IMR-90 (cell line): Measurements from ENCODE around the gene SPATA32. TPM values are rescaled to one million over a fixed set of nuclear protein-coding genes. Genes with fewer than 3 reads are reported as not detected.

Source experiments
- ATAC-seq: fragments of 200-7000 bp; cut with Tn5 transposase; 2 replicates; pipeline ENCODE4 v1.9.1; 2020; ENCODE audit warnings: low read depth, mild to moderate bottlenecking, moderate library complexity
- BruUV-seq: library from RNA; stranded (reverse); fragments of 400-500 nt; replicated peaks from 2 replicates; lab custom pipeline; 2021; lab: Mats Ljungman, UMichigan
- CTCF ChIA-PET: fragments of 300-600 bp; formaldehyde crosslinking; extraction: SDS; loops from one replicate; lab custom pipeline; 2021; ENCODE audit warnings: antibody characterized with exemption; lab: Yijun Ruan, JAX
- POLR2A ChIA-PET: fragments of 300-600 bp; sonication (Branson Sonifier 250); formaldehyde crosslinking; loops from one replicate; lab custom pipeline; 2022; ENCODE audit warnings: antibody characterized with exemption; ENCODE audit not compliant: unreplicated experiment; lab: Charles Lee
- DNase-seq: peaks from one replicate; pipeline ENCODE4 v3.0.0; 2013
- H2AFZ ChIP-seq: replicated peaks from 2 replicates; pipeline ENCODE3; 2013; ENCODE audit warnings: low read length, mild to moderate bottlenecking; ENCODE audit not compliant: poor library complexity
- H2AK5ac ChIP-seq: 2 replicates; pipeline ENCODE4 v1.6.1; 2013; ENCODE audit warnings: low read depth, low read length, inconsistent platforms
- H2AK9ac ChIP-seq: replicated peaks from 2 replicates; pipeline ENCODE3; 2013; ENCODE audit warnings: mild to moderate bottlenecking, low read depth, low read length, moderate library complexity; ENCODE audit not compliant: poor library complexity
- H2BK120ac ChIP-seq: 2 replicates; pipeline ENCODE4 v1.6.1; 2013; ENCODE audit warnings: low read depth, low read length, inconsistent platforms
- H2BK15ac ChIP-seq: 3 replicates; pipeline ENCODE4 v1.6.1; 2013; ENCODE audit warnings: low read depth, low read length, inconsistent platforms
- H2BK20ac ChIP-seq: 2 replicates; pipeline ENCODE4 v1.6.1; 2013; ENCODE audit warnings: low read depth, mild to moderate bottlenecking, inconsistent platforms, low read length, moderate library complexity
- H2BK5ac ChIP-seq: 2 replicates; pipeline ENCODE4 v1.6.1; 2013; ENCODE audit warnings: mild to moderate bottlenecking, low read depth, low read length, inconsistent platforms; ENCODE audit not compliant: poor library complexity, severe bottlenecking
- H3K14ac ChIP-seq: replicated peaks from 2 replicates; pipeline ENCODE4 v1.6.1; 2013; ENCODE audit warnings: low read depth, low read length, inconsistent platforms
- H3K18ac ChIP-seq: 2 replicates; pipeline ENCODE4 v1.6.1; 2013; ENCODE audit warnings: low read depth, low read length, control low read depth
- H3K23ac ChIP-seq: 2 replicates; pipeline ENCODE4 v1.6.1; 2013; ENCODE audit warnings: low read depth, low read length, inconsistent platforms
- H3K27ac ChIP-seq: 2 replicates; pipeline ENCODE4 v1.5.1; 2013; ENCODE audit warnings: mild to moderate bottlenecking, control low read depth, low read length; ENCODE audit not compliant: insufficient read depth
- H3K27me3 ChIP-seq: 2 replicates; pipeline ENCODE4 v1.6.1; 2013; ENCODE audit warnings: low read length; ENCODE audit not compliant: control insufficient read depth, insufficient read depth
- H3K36me3 ChIP-seq: 2 replicates; pipeline ENCODE4 v1.6.1; 2013; ENCODE audit warnings: low read length, mixed read lengths; ENCODE audit not compliant: control insufficient read depth, insufficient read depth
- H3K4ac ChIP-seq: 2 replicates; pipeline ENCODE4 v1.6.1; 2013; ENCODE audit warnings: low read depth, low read length, inconsistent platforms
- H3K4me1 ChIP-seq: 2 replicates; pipeline ENCODE4 v1.6.1; 2013; ENCODE audit warnings: low read length, mixed read lengths; ENCODE audit not compliant: control insufficient read depth, insufficient read depth
- H3K4me2 ChIP-seq: 2 replicates; pipeline ENCODE4 v1.6.1; 2013; ENCODE audit warnings: low read depth, mild to moderate bottlenecking, control low read depth, low read length, moderate library complexity
- H3K4me3 ChIP-seq: 2 replicates; pipeline ENCODE4 v1.5.1; 2013; ENCODE audit warnings: low read depth, mild to moderate bottlenecking, control low read depth, low read length, moderate library complexity; ENCODE audit not compliant: insufficient read depth
- H3K56ac ChIP-seq: 2 replicates; pipeline ENCODE4 v1.6.1; 2013; ENCODE audit warnings: low read length, inconsistent platforms; ENCODE audit not compliant: insufficient read depth; ENCODE audit errors: extremely low read depth
- H3K79me1 ChIP-seq, 2 experiments: 2 replicates each; pipeline ENCODE4 v1.6.1; 2013; ENCODE audit warnings: low read length in 2 of 2, inconsistent platforms in 1 of 2, low read depth in 1 of 2
- H3K9ac ChIP-seq: 2 replicates; pipeline ENCODE4 v1.6.1; 2013; ENCODE audit warnings: low read depth, low read length, control low read depth
- H3K9me1 ChIP-seq: 2 replicates; pipeline ENCODE4 v1.6.1; 2013; ENCODE audit warnings: low read length, inconsistent platforms; ENCODE audit not compliant: insufficient read depth
- H3K9me3 ChIP-seq: 2 replicates; pipeline ENCODE4 v1.6.1; 2013; ENCODE audit warnings: low read length; ENCODE audit not compliant: control insufficient read depth, insufficient read depth
- H4K20me1 ChIP-seq: 2 replicates; pipeline ENCODE4 v1.6.1; 2013; ENCODE audit warnings: low read length, inconsistent platforms; ENCODE audit not compliant: insufficient read depth
- H4K5ac ChIP-seq: 2 replicates; pipeline ENCODE4 v1.6.1; 2013; ENCODE audit warnings: mild to moderate bottlenecking, low read depth, low read length, control low read depth
- H4K8ac ChIP-seq, 2 experiments: 2 replicates each; pipeline ENCODE4 v1.6.1; 2013; ENCODE audit warnings: low read depth in 2 of 2, low read length in 2 of 2, control low read depth in 1 of 2, inconsistent platforms in 1 of 2
- H4K91ac ChIP-seq: 2 replicates; pipeline ENCODE4 v1.6.1; 2013; ENCODE audit warnings: low read depth, low read length, inconsistent platforms; ENCODE audit not compliant: insufficient read depth
- BHLHE40 ChIP-seq: fragments of 150-350 bp; IDR thresholded peaks from 2 replicates; pipeline ENCODE4 v1.6.1; 2016; ENCODE audit warnings: mild to moderate bottlenecking, low read depth, low read length
- CEBPB ChIP-seq: IDR thresholded peaks from 2 replicates; pipeline ENCODE4 v1.6.1; 2012; ENCODE audit warnings: low read depth, low read length, improper control_type of control experiment
- CHD1 ChIP-seq: IDR thresholded peaks from 2 replicates; pipeline ENCODE4 v1.6.1; 2012; ENCODE audit warnings: low read depth, low read length, improper control_type of control experiment
- CTCF ChIP-seq: conservative IDR thresholded peaks from 2 replicates; pipeline ENCODE4 v1.5.1; 2012; ENCODE audit warnings: mild to moderate bottlenecking, low read depth, low read length, improper control_type of control experiment
- FOS ChIP-seq: fragments of 150-350 bp; IDR thresholded peaks from 2 replicates; pipeline ENCODE4 v1.6.1; 2016; ENCODE audit warnings: low read depth, low read length
- MAFK ChIP-seq: IDR thresholded peaks from 2 replicates; pipeline ENCODE4 v1.6.1; 2012; ENCODE audit warnings: low read depth, low read length, improper control_type of control experiment
- MAZ ChIP-seq: IDR thresholded peaks from 2 replicates; pipeline ENCODE4 v1.6.1; 2012; ENCODE audit warnings: low read depth, mild to moderate bottlenecking, low read length, improper control_type of control experiment, moderate library complexity, borderline replicate concordance
- NFE2L2 ChIP-seq: fragments of 150-350 bp; IDR thresholded peaks from 2 replicates; pipeline ENCODE4 v1.6.1; 2016; ENCODE audit warnings: low read depth, mild to moderate bottlenecking, low read length
- RAD21 ChIP-seq: IDR thresholded peaks from 2 replicates; pipeline ENCODE4 v1.6.1; 2012; ENCODE audit warnings: low read length, improper control_type of control experiment
- RCOR1 ChIP-seq: IDR thresholded peaks from 2 replicates; pipeline ENCODE4 v1.6.1; 2012; ENCODE audit warnings: mild to moderate bottlenecking, low read length, improper control_type of control experiment; ENCODE audit not compliant: insufficient replicate concordance
- RFX5 ChIP-seq: IDR thresholded peaks from 2 replicates; pipeline ENCODE4 v1.8.0; 2012; ENCODE audit warnings: low read depth, mild to moderate bottlenecking, low read length, moderate library complexity
- SMC3 ChIP-seq: fragments of 150-350 bp; IDR thresholded peaks from 2 replicates; pipeline ENCODE4 v1.6.1; 2016; ENCODE audit warnings: low read depth, mild to moderate bottlenecking, antibody characterized with exemption, low read length, moderate library complexity
- WGBS, 2 experiments: methylation state at CpG; one replicate each; pipeline versions ENCODE4 v1.1.5 to v1.1.7; 2013; ENCODE audit warnings: missing lambda C conversion rate in 2 of 2; ENCODE audit not compliant: insufficient read length in 1 of 2; ENCODE audit errors: extremely low coverage in 2 of 2; 5-methylcytosine and 5-hydroxymethylcytosine counted together
- dilution Hi-C: fragments of 300-500 bp; cut with HindIII; formaldehyde crosslinking; loops from one replicate; pipeline ENCODE4 v1.14.3; 2018; ENCODE audit warnings: low sequenced_read_pairs; ENCODE audit not compliant: unreplicated experiment
- in situ Hi-C: fragments of 300-500 bp; cut with MboI; formaldehyde crosslinking; loops from 3 replicates; pipeline ENCODE4 v1.14.3; 2019; ENCODE audit warnings: low sequenced_read_pairs, inconsistent platforms, mixed read lengths
- intact Hi-C: fragments of 100-400 bp; cut with micrococcal nuclease; formaldehyde crosslinking; loops from 2 replicates; pipeline ENCODE4 v1.10.0; 2022
- polyA plus RNA-seq, 3 experiments: library from polyadenylated mRNA; depleted of rRNA; stranded (reverse); fragments of >200 nt; gene quantifications; 2 replicates each; pipeline ENCODE4 v1.2.3, GENCODE V29; 2012; ENCODE audit warnings: low replicate concordance in 1 of 3
- total RNA-seq: library from RNA; depleted of rRNA; stranded (reverse); fragments of >200 nt; gene quantifications from 2 replicates; pipeline ENCODE4 v1.2.3, GENCODE V29; 2012
- TF ChIP-seq, protein P1 (sequence below): fragments of 150-350 bp; IDR thresholded peaks from 2 replicates; pipeline ENCODE4 v1.6.1; 2016; ENCODE audit warnings: low read depth, mild to moderate bottlenecking, low read length, moderate library complexity, borderline replicate concordance
- TF ChIP-seq, protein P2 (sequence below): fragments of 150-350 bp; IDR thresholded peaks from 2 replicates; pipeline ENCODE4 v1.6.1; 2017; ENCODE audit warnings: mild to moderate bottlenecking, antibody characterized with exemption, low read length, low read depth

SPATA32 gene
- total and polyA plus RNA-seq, 2 of the 4 experiments (the other 2 are of a cell fraction), result 0.18 TPM; not detected in 1

- H3K23ac ChIP-seq, result no peak overlapping the region
- no peak overlapping the region for H4K91ac ChIP-seq
- H2AFZ ChIP-seq, result peak overlapping the region; percentile 18
- CTCF ChIA-PET, result interaction anchor here (1.0 to 1.2 kb wide), 2 partner anchors 11 to 24 kb away, joined by 3 read pairs; no protein-coding TSS in a partner anchor
- no peak overlapping the region for H4K5ac ChIP-seq
- H2AK5ac ChIP-seq, result no peak overlapping the region
- no peak overlapping the region for H2BK120ac ChIP-seq
- peaks cover 35% of the 10 kb centered on the region for H4K20me1 ChIP-seq
- H2BK5ac ChIP-seq, result no peak overlapping the region
- H3K36me3 ChIP-seq, result peaks cover 64% of the 10 kb centered on the region
- DNase-seq (no peak), ATAC-seq (no peak)
- H3K14ac ChIP-seq, result no peak overlapping the region
- H3K56ac ChIP-seq, result no peak overlapping the region
- H3K4me3 ChIP-seq, result no peak overlapping the region
- no peaks in the 10 kb centered on the region for H3K27me3 ChIP-seq
- H2BK15ac ChIP-seq, result no peak overlapping the region
- POLR2A ChIA-PET, result no interaction called here
- H3K4ac ChIP-seq, result no peak overlapping the region
- H3K9me3 ChIP-seq, result no peaks in the 10 kb centered on the region
- peaks cover 28% of the 10 kb centered on the region for H3K4me1 ChIP-seq
- no peak overlapping the region for H3K27ac ChIP-seq
- H3K18ac ChIP-seq, result no peak overlapping the region
- intact Hi-C loops, result no loop called here
- H3K9me1 ChIP-seq, result peaks cover 26% of the 10 kb centered on the region
- no peak overlapping the region for H3K4me2 ChIP-seq
- in situ Hi-C loops, result no loop called here
- WGBS, 2 experiments, result 88% methylated on average over 3 of the region's 10 CpGs; no CpG with 5 or more reads in 1 of the 2 experiments
- H3K79me1 ChIP-seq, result peaks cover 20 to 50% of the 10 kb centered on the region in 2 experiments
- H2BK20ac ChIP-seq, result no peak overlapping the region
- H2AK9ac ChIP-seq, result no peak overlapping the region
- BruUV-seq, result no TSS peak
- no peak overlapping the region for H4K8ac ChIP-seq
- H3K9ac ChIP-seq, result no peak overlapping the region
- dilution Hi-C loops, result no loop called here
- no peak for TF ChIP-seq SMC3
- TF ChIP-seq RAD21, result no peak
- no peak for TF ChIP-seq MAZ
- TF ChIP-seq CTCF, result no peak
- no peak for TF ChIP-seq RFX5
- TF ChIP-seq CEBPB, result no peak
- TF ChIP-seq NFE2L2, result no peak
- TF ChIP-seq CHD1, result no peak
- no peak for TF ChIP-seq MAFK
- no peak for TF ChIP-seq BHLHE40
- TF ChIP-seq, protein P1, sequence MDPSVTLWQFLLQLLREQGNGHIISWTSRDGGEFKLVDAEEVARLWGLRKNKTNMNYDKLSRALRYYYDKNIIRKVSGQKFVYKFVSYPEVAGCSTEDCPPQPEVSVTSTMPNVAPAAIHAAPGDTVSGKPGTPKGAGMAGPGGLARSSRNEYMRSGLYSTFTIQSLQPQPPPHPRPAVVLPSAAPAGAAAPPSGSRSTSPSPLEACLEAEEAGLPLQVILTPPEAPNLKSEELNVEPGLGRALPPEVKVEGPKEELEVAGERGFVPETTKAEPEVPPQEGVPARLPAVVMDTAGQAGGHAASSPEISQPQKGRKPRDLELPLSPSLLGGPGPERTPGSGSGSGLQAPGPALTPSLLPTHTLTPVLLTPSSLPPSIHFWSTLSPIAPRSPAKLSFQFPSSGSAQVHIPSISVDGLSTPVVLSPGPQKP, result no peak
- no peak for TF ChIP-seq FOS
- TF ChIP-seq RCOR1, result no peak
- TF ChIP-seq, protein P2, sequence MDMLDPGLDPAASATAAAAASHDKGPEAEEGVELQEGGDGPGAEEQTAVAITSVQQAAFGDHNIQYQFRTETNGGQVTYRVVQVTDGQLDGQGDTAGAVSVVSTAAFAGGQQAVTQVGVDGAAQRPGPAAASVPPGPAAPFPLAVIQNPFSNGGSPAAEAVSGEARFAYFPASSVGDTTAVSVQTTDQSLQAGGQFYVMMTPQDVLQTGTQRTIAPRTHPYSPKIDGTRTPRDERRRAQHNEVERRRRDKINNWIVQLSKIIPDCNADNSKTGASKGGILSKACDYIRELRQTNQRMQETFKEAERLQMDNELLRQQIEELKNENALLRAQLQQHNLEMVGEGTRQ, result no peak
Measured at GRCh38 chr17:45287526-45288500, 25.9 kb upstream of the SPATA32 start.
